ENCODE measurements around the gene PPT1.

GRCh38 chr1:40047276-40047675, 49.8 kb downstream of the PPT1 start:
- TF ChIP-seq CTCF (IDR thresholded peaks at IDR 0.05; ENCODE audit: extremely low read depth in 1 of 2, insufficient read depth in 1 of 2, low read depth in 1 of 2, low read length in 2 of 2) (no peak), GATA2 (IDR thresholded peaks at IDR 0.05; ENCODE audit: insufficient read depth, insufficient read length, low read depth, low read length) (no peak)

Data from endothelial cell of umbilical vein (primary cell).